Activated CD4-positive, alpha-beta memory T cell treated with anti-CD3 and anti-CD28 coated beads, Interleukin-2, amount 10 ng/mL, durations not matched to agents 7 days and 5 days (primary cell): ENCODE results near the gene SRP14. TPM values are rescaled to one million over a fixed set of nuclear protein-coding genes. Genes with fewer than 3 reads are reported as not detected.
A peak's percentile ranks its signal among the peaks of the same experiment; 100 is the strongest.

ENCODE experiments used
- CTCF ChIA-PET: fragments of 350-600 bp; sonication (Branson Sonifier 250); formaldehyde crosslinking; loops from one replicate; lab custom pipeline; 2021; ENCODE audit warnings: antibody characterized with exemption, inconsistent platforms; lab: Charles Lee
- POLR2A ChIA-PET: fragments of 350-600 bp; sonication (Branson Sonifier 250); formaldehyde crosslinking; loops from one replicate; lab custom pipeline; 2021; ENCODE audit warnings: antibody characterized with exemption; lab: Charles Lee
- DNase-seq: peaks from one replicate; pipeline ENCODE4 v3.0.0-alpha.2; 2020
- H3K27ac Mint-ChIP-seq: one replicate; pipeline ENCODE4 v1.8.0; 2021; ENCODE audit warnings: mild to moderate bottlenecking, mixed read lengths
- H3K27me3 Mint-ChIP-seq: one replicate; pipeline ENCODE4 v1.8.0; 2021; ENCODE audit warnings: mixed read lengths
- H3K36me3 Mint-ChIP-seq: one replicate; pipeline ENCODE4 v1.8.0; 2021; ENCODE audit warnings: low read depth, mixed read lengths
- H3K4me1 Mint-ChIP-seq: one replicate; pipeline ENCODE4 v1.8.0; 2021; ENCODE audit warnings: mixed read lengths
- H3K4me3 Mint-ChIP-seq: one replicate; pipeline ENCODE4 v1.8.0; 2021; ENCODE audit warnings: mild to moderate bottlenecking, mixed read lengths
- H3K9me3 Mint-ChIP-seq: one replicate; pipeline ENCODE4 v1.8.0; 2021; ENCODE audit warnings: mixed read lengths
- total RNA-seq, 2 experiments: library from RNA; stranded (reverse); gene quantifications; one replicate each; pipeline ENCODE4 v1.2.3, GENCODE V29; 2021

The SRP14 gene
- total RNA-seq, 2 experiments from 2014 or later: 150 to 153 TPM

GRCh38 chr15:40063563-40064011, 24.6 kb upstream of the SRP14 start:
- Mint-ChIP-seq H3K4me1 (peaks cover 22% of the 10 kb centered on the region), H3K27ac (no peak overlapping the region), H3K27me3 (no peaks in the 10 kb centered on the region), H3K36me3 (peaks cover 3% of the 10 kb centered on the region), H3K4me3 (no peak overlapping the region), H3K9me3 (no peaks in the 10 kb centered on the region)
- ChIA-PET POLR2A (interaction anchor here (0.9 kb wide), 1 partner anchor 9 kb away, joined by 4 read pairs; no protein-coding TSS in a partner anchor), CTCF (no interaction called here)
- DNase-seq: no peak

DNA sequence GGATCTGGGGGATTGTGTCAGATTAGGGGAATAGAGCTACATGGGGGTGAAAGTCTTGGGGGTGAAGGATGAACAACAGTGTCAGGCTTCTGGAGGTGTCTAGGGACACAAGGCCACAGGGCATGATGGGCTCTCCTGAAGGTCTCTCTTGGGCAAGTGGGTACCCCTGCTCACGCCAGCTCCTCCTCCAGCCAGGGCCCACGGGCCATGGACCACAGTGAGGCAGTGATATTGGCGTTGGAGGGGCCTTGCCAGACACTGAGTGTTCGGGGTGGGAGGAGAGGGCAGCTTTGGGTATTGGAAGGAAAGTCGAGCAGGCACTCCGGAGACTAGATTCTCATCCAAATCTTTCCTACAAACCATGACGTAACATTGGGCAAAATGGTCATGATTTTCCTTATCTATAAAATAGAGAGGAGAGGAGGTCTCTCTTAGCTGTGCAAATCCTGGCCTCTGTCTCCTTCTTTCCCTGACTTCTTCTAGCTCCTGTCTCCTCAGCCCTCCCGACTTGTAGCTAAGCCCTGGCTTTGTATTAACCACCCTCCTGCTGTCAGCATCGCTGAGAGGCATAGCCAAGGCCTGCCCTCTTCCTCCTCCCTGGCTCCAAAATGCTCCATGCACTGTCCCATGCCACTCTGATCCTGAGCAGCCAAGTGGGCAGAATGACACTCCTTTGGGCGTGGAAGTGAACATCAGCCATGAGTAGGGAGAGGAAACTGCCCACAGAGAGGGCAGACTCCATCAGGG, 24.0 kb upstream of the SRP14 start:
- no peak for DNase-seq
- no peak overlapping the region for H3K4me3 Mint-ChIP-seq
- ChIA-PET POLR2A (no interaction called here), CTCF (no interaction called here)
- H3K27me3 Mint-ChIP-seq: no peaks in the 10 kb centered on the region
- H3K4me1 Mint-ChIP-seq: peaks cover 28% of the 10 kb centered on the region
- no peaks in the 10 kb centered on the region for H3K9me3 Mint-ChIP-seq
- H3K27ac Mint-ChIP-seq: no peak overlapping the region
- peaks cover 3% of the 10 kb centered on the region for H3K36me3 Mint-ChIP-seq

DNA sequence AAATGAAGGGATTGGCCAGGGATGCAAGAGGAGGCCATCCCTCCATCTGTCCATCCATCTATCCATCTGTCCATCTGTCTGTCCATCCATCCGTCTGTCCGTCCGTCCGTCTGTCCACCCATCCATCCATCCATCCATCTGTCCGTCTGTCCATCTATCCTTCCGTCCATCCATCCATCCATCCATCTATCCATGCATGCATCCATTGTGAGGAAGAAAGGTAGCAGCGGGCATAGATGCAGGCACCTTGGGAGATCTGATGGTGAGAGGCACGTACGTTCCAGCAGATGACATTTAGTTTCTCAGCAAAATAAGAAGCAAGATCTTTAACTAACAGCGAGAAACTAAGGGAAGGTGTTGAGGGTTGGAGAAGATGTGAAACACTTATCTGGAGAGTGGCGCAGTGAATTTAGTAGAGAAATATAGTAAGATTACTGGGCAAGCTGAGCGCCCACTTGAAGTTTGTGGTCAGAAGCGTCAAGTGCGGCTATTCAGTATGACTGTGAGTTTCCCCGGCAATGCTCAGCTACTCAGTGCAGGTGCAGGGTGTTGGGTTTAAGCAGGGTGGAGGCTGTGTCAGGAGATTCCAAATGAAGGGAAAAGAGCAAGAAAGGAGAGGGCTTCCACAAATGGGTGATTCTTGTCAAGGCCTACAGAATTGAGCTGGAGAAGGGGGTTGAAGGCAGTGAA, 22.4 kb upstream of the SRP14 start:
- DNase-seq: peak; percentile 57
- no peak overlapping the region for H3K27ac Mint-ChIP-seq
- H3K9me3 Mint-ChIP-seq: no peaks in the 10 kb centered on the region
- H3K4me3 Mint-ChIP-seq: no peak overlapping the region
- CTCF ChIA-PET: interaction anchor here (1.1 to 1.6 kb wide), 2 partner anchors 15 to 43 kb away, joined by 3 to 5 read pairs; no protein-coding TSS in a partner anchor
- peaks cover 32% of the 10 kb centered on the region for H3K4me1 Mint-ChIP-seq
- H3K36me3 Mint-ChIP-seq: peaks cover 3% of the 10 kb centered on the region
- POLR2A ChIA-PET: interaction anchor here (1.1 to 5.1 kb wide), 3 partner anchors 9 to 46 kb away, joined by 3 to 19 read pairs (median 9); partner anchors contain the start of gene BMF
- no peaks in the 10 kb centered on the region for H3K27me3 Mint-ChIP-seq

DNA sequence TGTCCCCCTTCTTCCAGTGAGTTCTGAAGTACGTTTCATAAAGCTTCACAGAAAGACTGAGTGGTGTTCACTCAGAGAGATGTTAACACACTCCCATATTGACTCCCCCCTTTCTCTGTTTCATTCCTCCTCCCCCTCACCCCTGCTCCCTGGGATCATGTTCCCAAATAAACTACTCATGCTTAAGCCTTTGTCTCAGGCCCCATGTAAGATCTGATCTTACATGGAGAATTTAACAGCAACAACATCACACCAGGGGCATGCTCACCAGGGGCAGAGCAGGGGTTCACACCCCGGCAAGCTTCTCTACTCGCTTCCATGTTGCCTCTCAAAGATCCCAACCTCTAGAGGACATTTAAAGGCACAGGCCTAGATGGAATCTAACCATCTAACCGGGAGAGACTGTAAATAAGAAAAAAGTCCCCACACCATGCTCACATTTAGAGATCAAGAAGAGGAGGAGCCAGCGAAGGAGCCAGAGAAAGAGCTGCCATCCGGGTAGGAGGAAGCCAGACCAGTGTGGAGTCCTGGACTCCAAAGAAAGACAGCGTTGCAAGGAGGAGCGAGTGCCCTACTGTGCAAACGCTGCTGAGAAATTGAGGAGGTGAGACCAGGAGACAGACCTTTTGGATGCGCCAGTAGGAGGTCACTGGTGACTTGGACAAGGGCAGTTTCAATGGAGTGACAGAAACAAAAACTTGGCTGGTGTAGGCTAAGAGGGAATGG, 21.4 kb upstream of the SRP14 start:
- H3K27me3 Mint-ChIP-seq: no peaks in the 10 kb centered on the region
- no peaks in the 10 kb centered on the region for H3K9me3 Mint-ChIP-seq
- no peak overlapping the region for H3K27ac Mint-ChIP-seq
- peaks cover 3% of the 10 kb centered on the region for H3K36me3 Mint-ChIP-seq
- no peak for DNase-seq
- H3K4me1 Mint-ChIP-seq: peaks cover 36% of the 10 kb centered on the region
- CTCF ChIA-PET: interaction anchor here (1.0 to 1.1 kb wide), 4 partner anchors 15 to 215 kb away, joined by 3 read pairs; no protein-coding TSS in a partner anchor
- H3K4me3 Mint-ChIP-seq: no peak overlapping the region
- POLR2A ChIA-PET: interaction anchor here (1.3 to 5.1 kb wide), 4 partner anchors 12 to 47 kb away, joined by 3 to 19 read pairs (median 6); partner anchors contain the start of gene BMF

- Mint-ChIP-seq H3K9me3 (no peaks in the 10 kb centered on the region), H3K36me3 (peaks cover 3% of the 10 kb centered on the region), H3K27ac (no peak overlapping the region), H3K4me1 (peaks cover 38% of the 10 kb centered on the region), H3K4me3 (no peak overlapping the region), H3K27me3 (no peaks in the 10 kb centered on the region)
- no peak for DNase-seq
- POLR2A ChIA-PET: interaction anchor here (1.3 to 5.1 kb wide), 4 partner anchors 12 to 48 kb away, joined by 3 to 19 read pairs (median 6); partner anchors contain the start of gene BMF
- CTCF ChIA-PET: interaction anchor here (0.8 to 1.0 kb wide), 4 partner anchors 45 to 215 kb away, joined by 3 read pairs; no protein-coding TSS in a partner anchor
Observed at GRCh38 chr15:40059821-40060220, 20.8 kb upstream of the SRP14 start.

- Mint-ChIP-seq H3K4me3 (no peak overlapping the region), H3K27me3 (no peaks in the 10 kb centered on the region), H3K9me3 (no peaks in the 10 kb centered on the region), H3K4me1 (peaks cover 40% of the 10 kb centered on the region), H3K36me3 (peaks cover 3% of the 10 kb centered on the region), H3K27ac (no peak overlapping the region)
- POLR2A ChIA-PET: interaction anchor here (1.6 to 5.1 kb wide), 4 partner anchors 10 to 50 kb away, joined by 3 to 19 read pairs (median 6); partner anchors contain the start of gene BMF
- CTCF ChIA-PET: interaction anchor here (0.7 kb wide), 1 partner anchor 215 kb away, joined by 4 read pairs; no protein-coding TSS in a partner anchor
- DNase-seq: no peak
Observed at GRCh38 chr15:40058476-40059140, 19.6 kb upstream of the SRP14 start.

DNA sequence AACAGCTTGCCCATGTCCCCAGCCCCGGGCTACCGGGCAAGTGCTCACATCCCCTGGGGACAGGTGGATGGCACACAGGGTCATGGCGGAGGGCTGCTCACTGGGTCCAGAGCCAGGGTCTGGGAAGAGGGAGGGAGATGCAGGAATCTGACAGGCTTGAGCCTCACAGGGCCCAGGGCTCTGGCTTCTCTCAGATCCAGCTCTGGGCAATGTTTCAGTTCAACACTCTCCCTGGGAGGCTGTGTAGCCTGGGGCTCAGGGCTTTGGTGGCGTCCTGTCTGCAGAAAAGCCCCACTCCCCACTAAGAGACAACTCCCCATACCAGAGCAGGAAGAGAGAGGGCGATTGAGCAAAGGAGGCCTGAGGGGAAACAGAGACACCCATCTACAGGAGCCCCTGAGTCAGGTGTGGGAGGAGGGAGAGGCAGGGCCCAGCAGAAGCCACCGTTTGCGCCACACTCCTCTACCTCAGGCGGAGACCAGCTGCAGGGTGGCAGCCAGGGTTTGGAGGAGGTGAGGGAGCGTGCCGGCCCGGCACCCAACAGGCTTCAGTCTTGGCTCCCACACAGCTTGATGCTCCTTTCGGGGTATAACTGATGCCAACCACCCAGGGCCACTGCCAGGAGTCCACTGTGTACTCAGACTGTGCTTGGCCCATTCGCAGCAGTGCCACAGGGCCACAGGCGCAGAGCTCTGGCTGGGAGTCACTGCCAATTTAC, 16.8 kb upstream of the SRP14 start:
- CTCF ChIA-PET: interaction anchor here (0.5 to 2.4 kb wide), 3 partner anchors 10 to 49 kb away, joined by 3 to 17 read pairs (median 5); no protein-coding TSS in a partner anchor
- Mint-ChIP-seq H3K4me1 (peaks cover 56% of the 10 kb centered on the region), H3K4me3 (no peak overlapping the region), H3K9me3 (no peaks in the 10 kb centered on the region), H3K27ac (no peak overlapping the region), H3K36me3 (peaks cover 3% of the 10 kb centered on the region), H3K27me3 (no peaks in the 10 kb centered on the region)
- no peak for DNase-seq
- POLR2A ChIA-PET: interaction anchor here (0.5 to 1.9 kb wide), 4 partner anchors 36 to 57 kb away, joined by 3 to 6 read pairs (median 4); no protein-coding TSS in a partner anchor

DNA sequence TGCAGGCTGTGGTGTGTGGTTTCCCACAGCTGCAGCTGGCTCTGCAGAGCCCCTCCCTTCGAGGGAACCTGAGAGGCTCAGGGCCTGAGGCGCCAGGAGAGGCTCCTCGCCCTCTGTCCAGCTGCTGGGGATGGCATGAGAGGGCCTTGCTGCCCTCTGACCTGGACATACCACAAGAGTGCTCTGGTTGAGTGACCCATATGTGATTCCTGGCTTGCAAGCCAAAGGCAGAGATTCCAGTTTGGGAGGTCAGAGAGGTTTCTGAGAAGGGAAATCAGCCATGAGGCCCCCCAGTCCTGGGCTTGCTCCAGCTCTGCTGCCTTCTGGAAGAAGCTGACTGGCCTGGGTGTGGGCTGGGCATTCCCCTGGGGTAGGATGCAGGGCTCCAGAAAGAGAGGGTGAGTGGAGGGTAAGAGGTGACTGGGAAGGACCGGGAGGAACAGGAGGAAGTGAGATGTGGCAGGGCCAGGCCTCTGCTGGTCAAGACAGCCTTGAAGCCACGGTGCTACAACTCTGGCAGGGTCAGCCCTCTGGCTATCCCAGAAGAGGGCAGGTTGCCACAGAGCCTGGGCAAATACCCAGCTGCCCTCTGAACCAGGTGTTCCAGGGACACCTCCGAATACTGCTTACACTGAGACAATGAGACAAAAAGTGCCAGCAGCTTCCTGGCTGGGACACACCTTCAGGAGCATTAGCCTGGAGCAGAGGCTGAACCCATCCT, 16.0 kb upstream of the SRP14 start:
- ChIA-PET CTCF (interaction anchor here (0.5 to 2.4 kb wide), 5 partner anchors 10 to 219 kb away, joined by 3 to 17 read pairs (median 5); no protein-coding TSS in a partner anchor), POLR2A (interaction anchor here (0.9 to 1.9 kb wide), 8 partner anchors 9 to 107 kb away, joined by 3 to 8 read pairs (median 4); partner anchors contain the start of gene BUB1B)
- H3K27ac Mint-ChIP-seq: peak overlapping the region; percentile 77
- H3K9me3 Mint-ChIP-seq: no peaks in the 10 kb centered on the region
- no peaks in the 10 kb centered on the region for H3K27me3 Mint-ChIP-seq
- peaks cover 59% of the 10 kb centered on the region for H3K4me1 Mint-ChIP-seq
- H3K36me3 Mint-ChIP-seq: peaks cover 2% of the 10 kb centered on the region
- DNase-seq: peak; percentile 63
- no peak overlapping the region for H3K4me3 Mint-ChIP-seq

GRCh38 chr15:40054605-40054854, 15.5 kb upstream of the SRP14 start:
- H3K4me3 Mint-ChIP-seq: no peak overlapping the region
- H3K27ac Mint-ChIP-seq: peak overlapping the region; percentile 77
- ChIA-PET POLR2A (interaction anchor here (0.9 to 1.9 kb wide), 6 partner anchors 9 to 107 kb away, joined by 3 to 8 read pairs (median 4); partner anchors contain the start of gene BUB1B), CTCF (interaction anchor here (1.0 to 2.4 kb wide), 3 partner anchors 9 to 219 kb away, joined by 3 to 17 read pairs (median 6); no protein-coding TSS in a partner anchor)
- DNase-seq: no peak
- no peaks in the 10 kb centered on the region for H3K27me3 Mint-ChIP-seq
- peaks cover 59% of the 10 kb centered on the region for H3K4me1 Mint-ChIP-seq
- peaks cover 3% of the 10 kb centered on the region for H3K36me3 Mint-ChIP-seq
- H3K9me3 Mint-ChIP-seq: no peaks in the 10 kb centered on the region

- no peak overlapping the region for H3K27ac Mint-ChIP-seq
- POLR2A ChIA-PET: interaction anchor here (0.6 to 1.9 kb wide), 7 partner anchors 8 to 108 kb away, joined by 3 to 8 read pairs (median 4); partner anchors contain the start of gene BUB1B
- DNase-seq: no peak
- no peaks in the 10 kb centered on the region for H3K9me3 Mint-ChIP-seq
- no peaks in the 10 kb centered on the region for H3K27me3 Mint-ChIP-seq
- H3K4me1 Mint-ChIP-seq: peaks cover 62% of the 10 kb centered on the region
- H3K36me3 Mint-ChIP-seq: peaks cover 8% of the 10 kb centered on the region
- CTCF ChIA-PET: interaction anchor here (1.0 to 2.4 kb wide), 3 partner anchors 9 to 220 kb away, joined by 3 to 17 read pairs (median 6); no protein-coding TSS in a partner anchor
- H3K4me3 Mint-ChIP-seq: no peak overlapping the region
Observed at GRCh38 chr15:40053831-40054604, 15.0 kb upstream of the SRP14 start.
